Heart right ventricle (tissue), 16 donors: ENCODE measurements around the gene MUC2. TPM values are rescaled to one million over a fixed set of nuclear protein-coding genes. Genes with fewer than 3 reads are reported as not detected.

ENCODE experiments used
- ATAC-seq, 8 donors: fragments of 200-7000 bp; cut with Tn5 transposase; one replicate each; pipeline ENCODE4 v1.9.1; 2020; ENCODE audit warnings: mild to moderate bottlenecking in 8 of 8, moderate library complexity in 8 of 8, moderate number of reproducible peaks in 1 of 8
- DNase-seq, 2 donors: peaks; one replicate each; pipeline ENCODE4 v3.0.0-alpha.2; 2020
- H3K27ac ChIP-seq, 10 donors: fragments of 200-600 bp; sonication (generic) in 2 of 10; one replicate each; pipeline versions ENCODE4 v1.5.0 to v1.8.0; 2020 to 2022; ENCODE audit warnings: mild to moderate bottlenecking in 3 of 10
- H3K27me3 ChIP-seq, 7 donors: fragments of 200-600 bp; one replicate each; pipeline ENCODE4 v1.8.0; 2021 to 2022; ENCODE audit warnings: mild to moderate bottlenecking in 2 of 7
- H3K36me3 ChIP-seq, 9 donors: fragments of 200-600 bp; sonication (generic) in 1 of 9; one replicate each; pipeline versions ENCODE4 v1.5.0 to v1.8.0; 2020 to 2022; ENCODE audit warnings: mild to moderate bottlenecking in 2 of 9
- H3K4me1 ChIP-seq, 9 donors: fragments of 200-600 bp; sonication (generic) in 1 of 9; one replicate each; pipeline versions ENCODE4 v1.5.0 to v1.8.0; 2020 to 2022; ENCODE audit warnings: mild to moderate bottlenecking in 4 of 9
- H3K4me3 ChIP-seq, 10 donors: fragments of 200-600 bp; sonication (generic) in 2 of 10; one replicate each; pipeline versions ENCODE4 v1.5.0 to v1.8.0; 2020 to 2022; ENCODE audit warnings: mild to moderate bottlenecking in 7 of 10, moderate library complexity in 2 of 10
- H3K9me3 ChIP-seq, 11 donors: fragments of 200-600 bp in 10 of 11; sonication (generic) in 2 of 11; one replicate each; pipeline versions ENCODE4 v1.5.0 to v1.8.0; 2013 to 2022; ENCODE audit warnings: mild to moderate bottlenecking in 2 of 11, control low read depth in 1 of 11, moderate library complexity in 1 of 11
- WGBS, 2 donors: extraction: QIAGEN DNeasy Blood & Tissue Kit; methylation state at CpG; one replicate each; pipeline ENCODE4 v1.1.7; 2013; ENCODE audit warnings: inconsistent platforms in 1 of 2; 5-methylcytosine and 5-hydroxymethylcytosine counted together
- intact Hi-C, 10 donors: fragments of 100-400 bp; cut with DNase I; formaldehyde crosslinking; loops; one replicate each; pipeline versions ENCODE4 v1.11.1 to v1.14.2; 2022
- polyA plus RNA-seq, 2 donors: library from polyadenylated mRNA; stranded (reverse); fragments of 200-250 nt; gene quantifications; one replicate each; pipeline ENCODE4 v1.2.3, GENCODE V29; 2013
- total RNA-seq, 10 donors: library from RNA; stranded (reverse); fragmentation: NEBNext Ultra II Directional in 3 of 10; extraction: Animal tissue kit (Norgen Biotek cat#: 25700) in 3 of 10; gene quantifications; one replicate each; pipeline versions ENCODE4 v1.2.1 to v1.2.4, GENCODE V29; 2021 to 2023
- TF ChIP-seq, protein P1 (sequence below), 9 donors: fragments of 200-600 bp; sonication (generic) in 2 of 9; IDR thresholded peaks; one replicate each; pipeline versions ENCODE4 v1.5.0 to v1.8.0; 2021 to 2022; ENCODE audit warnings: antibody characterized with exemption in 9 of 9, mild to moderate bottlenecking in 5 of 9, moderate library complexity in 1 of 9
- donor health status: Arrhythmogenic right ventricular cardiomyopathy.
- donor health status: ischemic (EF 13 %, LVEDD 7.1; RV severe dilation, severe dysfunction).
- donor health status: healthy with polysubstance abuse.
- donor health status: DM: no; HTN: yes; CAD: no.
- donor health status: DM: no; HTN: no; CAD: no.
- donor health status: ischemic (EF 25% LVEDD 6.9; RV normal size, moderate dysfunction).
- donor health status: ischemic (EF 25% LVEDD 5.7; RV mildly dilated, moderate dysfunction).
- donor health status: healthy.
- donor health status: DM: yes; HTN: yes; CAD: no.
- donor health status: Ischemic cardiomyopathy.
- donor health status: ischemic (EF 35%, LVEDD 5.7; RV mildly dilated, moderate dysfunction).
- donor health status: nonischemic (EF 11% LVEDD 7.7; RV severe dilation, severe dysfunction).
- donor health status: DM: yes; HTN: yes; CAD: no.
- donor health status: PGD.
- donor health status: ischemic (EF 29% LVEDD 5.4; RV normal size, mild dysfunction).
- donor health status: nonischemic (EF 23%, LVEDD 6.1; RV moderate dilation, normal function).

MUC2 gene
- total and polyA plus RNA-seq, 12 donors = 0.03 TPM; not detected in 11

DNA sequence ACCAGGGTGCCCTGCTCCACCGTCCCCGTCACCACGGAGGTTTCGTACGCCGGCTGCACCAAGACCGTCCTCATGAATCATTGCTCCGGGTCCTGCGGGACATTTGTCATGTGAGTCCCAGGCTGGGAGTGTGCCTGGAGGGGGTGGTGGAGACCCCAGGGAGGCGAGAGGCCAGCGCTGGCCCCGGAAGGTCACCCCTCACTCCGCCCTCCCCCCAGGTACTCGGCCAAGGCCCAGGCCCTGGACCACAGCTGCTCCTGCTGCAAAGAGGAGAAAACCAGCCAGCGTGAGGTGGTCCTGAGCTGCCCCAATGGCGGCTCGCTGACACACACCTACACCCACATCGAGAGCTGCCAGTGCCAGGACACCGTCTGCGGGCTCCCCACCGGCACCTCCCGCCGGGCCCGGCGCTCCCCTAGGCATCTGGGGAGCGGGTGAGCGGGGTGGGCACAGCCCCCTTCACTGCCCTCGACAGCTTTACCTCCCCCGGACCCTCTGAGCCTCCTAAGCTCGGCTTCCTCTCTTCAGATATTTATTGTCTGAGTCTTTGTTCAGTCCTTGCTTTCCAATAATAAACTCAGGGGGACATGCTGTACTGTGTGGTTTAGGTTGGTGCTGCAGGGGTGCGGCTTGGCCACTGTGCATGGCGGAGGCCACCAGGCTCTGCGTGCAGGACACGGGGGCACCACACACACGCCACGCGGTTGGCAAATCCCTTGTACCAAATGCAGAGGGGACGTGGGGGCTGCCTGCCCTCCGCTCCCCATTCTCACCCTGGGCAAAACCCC, 35.4 kb downstream of the MUC2 start:
- no peak for DNase-seq

DNA sequence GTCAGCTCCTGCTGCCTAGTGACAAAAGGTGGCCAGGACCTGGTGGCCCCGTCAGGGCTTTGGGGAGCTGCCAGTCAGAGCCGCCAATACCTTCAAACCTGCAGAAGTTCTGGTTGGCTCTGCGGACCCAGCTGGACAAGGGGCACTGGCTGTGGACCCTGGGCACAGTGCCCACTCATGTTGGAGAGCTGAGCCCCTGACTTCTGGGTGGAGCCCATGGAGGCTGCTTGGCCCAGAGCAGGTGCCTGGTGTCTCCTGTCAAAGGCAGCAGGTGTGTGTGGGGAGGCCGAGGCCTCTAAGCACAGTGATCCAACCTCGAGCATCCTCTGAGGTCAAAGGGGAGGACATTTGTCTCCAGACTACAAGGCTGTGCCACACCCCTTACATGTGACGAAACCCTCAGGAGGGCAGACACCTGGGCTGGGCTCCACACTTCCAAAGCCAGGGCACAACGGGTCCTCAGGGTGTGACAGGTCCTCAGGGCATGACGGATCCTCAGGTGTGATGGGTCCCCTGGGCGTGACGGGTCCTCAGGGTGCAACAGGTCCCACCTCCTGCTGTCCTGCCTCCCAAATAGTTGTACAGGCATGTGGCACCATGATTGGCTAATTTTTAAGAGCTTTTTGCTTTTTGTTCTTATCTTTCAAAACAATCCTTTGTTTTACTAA, 37.0 kb downstream of the MUC2 start:
- 79 to 81% methylated on average over 10 of the region's 10 CpGs for WGBS, 2 donors
- no peak for ATAC-seq
- intact Hi-C loops = no loop called here

More for the DNA sequence above, 35.4 kb downstream of the MUC2 start:
- H3K36me3 ChIP-seq = no peaks in the 10 kb centered on the region
- TF ChIP-seq, protein P1, sequence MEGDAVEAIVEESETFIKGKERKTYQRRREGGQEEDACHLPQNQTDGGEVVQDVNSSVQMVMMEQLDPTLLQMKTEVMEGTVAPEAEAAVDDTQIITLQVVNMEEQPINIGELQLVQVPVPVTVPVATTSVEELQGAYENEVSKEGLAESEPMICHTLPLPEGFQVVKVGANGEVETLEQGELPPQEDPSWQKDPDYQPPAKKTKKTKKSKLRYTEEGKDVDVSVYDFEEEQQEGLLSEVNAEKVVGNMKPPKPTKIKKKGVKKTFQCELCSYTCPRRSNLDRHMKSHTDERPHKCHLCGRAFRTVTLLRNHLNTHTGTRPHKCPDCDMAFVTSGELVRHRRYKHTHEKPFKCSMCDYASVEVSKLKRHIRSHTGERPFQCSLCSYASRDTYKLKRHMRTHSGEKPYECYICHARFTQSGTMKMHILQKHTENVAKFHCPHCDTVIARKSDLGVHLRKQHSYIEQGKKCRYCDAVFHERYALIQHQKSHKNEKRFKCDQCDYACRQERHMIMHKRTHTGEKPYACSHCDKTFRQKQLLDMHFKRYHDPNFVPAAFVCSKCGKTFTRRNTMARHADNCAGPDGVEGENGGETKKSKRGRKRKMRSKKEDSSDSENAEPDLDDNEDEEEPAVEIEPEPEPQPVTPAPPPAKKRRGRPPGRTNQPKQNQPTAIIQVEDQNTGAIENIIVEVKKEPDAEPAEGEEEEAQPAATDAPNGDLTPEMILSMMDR (IDR thresholded peaks at IDR 0.05) = no peak
- H3K27me3 ChIP-seq = peaks cover 0 to 23% (median 0%) of the 10 kb centered on the region in 7 donors
- no peak overlapping the region for H3K4me3 ChIP-seq
- 87 to 88% methylated on average over 38 to 39 of the region's 39 CpGs for WGBS, 2 donors
- H3K4me1 ChIP-seq = no peaks in the 10 kb centered on the region
- ATAC-seq = no peak
- H3K27ac ChIP-seq = no peak overlapping the region
- no peaks in the 10 kb centered on the region for H3K9me3 ChIP-seq
- intact Hi-C loops = no loop called here

DNA sequence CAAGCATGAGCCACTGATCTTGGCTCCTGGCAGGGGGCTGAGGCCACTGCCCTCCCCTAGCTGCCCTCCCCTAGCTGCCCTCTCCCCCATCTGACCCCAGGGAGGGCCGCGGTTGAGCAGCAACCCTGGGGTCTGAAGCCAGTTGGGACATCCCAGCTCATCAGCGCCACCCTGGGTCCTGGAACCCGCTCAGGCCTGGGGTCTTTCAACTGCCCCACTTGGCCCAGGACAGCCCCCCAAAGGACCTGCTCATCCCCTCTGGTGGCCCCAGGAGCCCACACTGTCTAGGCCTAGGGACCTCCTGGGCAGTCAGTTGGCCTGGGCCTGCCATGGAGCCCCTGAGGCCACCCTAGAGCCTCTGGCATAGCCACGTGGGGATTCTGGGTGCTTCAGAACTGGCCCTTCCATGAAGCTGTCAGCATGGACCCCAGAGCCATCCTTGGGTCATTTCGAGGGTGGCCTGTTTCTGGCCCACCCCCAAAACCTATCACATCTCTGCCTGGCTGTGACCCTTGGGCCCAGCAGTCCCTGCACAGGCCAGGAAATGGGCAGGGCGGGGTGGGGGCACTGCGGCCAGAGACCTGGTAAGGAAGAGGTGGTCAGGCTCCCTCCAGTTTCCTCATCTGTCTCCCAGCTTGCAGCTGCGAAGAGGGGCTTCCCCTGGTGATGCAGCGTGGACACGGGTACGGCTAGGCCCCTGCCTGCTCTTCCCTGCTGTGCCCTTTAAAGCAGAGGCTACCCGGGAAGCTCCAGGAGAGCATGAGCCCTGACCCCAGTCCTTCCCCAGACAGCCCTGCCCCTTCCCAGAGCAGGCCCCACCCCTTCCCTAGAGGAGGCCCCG, 37.9 kb downstream of the MUC2 start:
- TF ChIP-seq, protein P1 (IDR thresholded peaks at IDR 0.05) = no peak
- Histone ChIP-seq H3K4me1 (no peaks in the 10 kb centered on the region), H3K36me3 (no peaks in the 10 kb centered on the region), H3K27ac (no peak overlapping the region), H3K4me3 (no peak overlapping the region), H3K9me3 (no peaks in the 10 kb centered on the region), H3K27me3 (peaks cover 0 to 17% (median 0%) of the 10 kb centered on the region in 7 donors)
- intact Hi-C loops = no loop called here
- ATAC-seq (no peak), DNase-seq (no peak)
- 88 to 95% methylated on average over 14 of the region's 14 CpGs for WGBS, 2 donors

More for the DNA sequence above, 37.0 kb downstream of the MUC2 start:
- Histone ChIP-seq H3K9me3 (no peaks in the 10 kb centered on the region), H3K27ac (no peak overlapping the region), H3K27me3 (peaks cover 0 to 23% (median 0%) of the 10 kb centered on the region in 7 donors), H3K36me3 (no peaks in the 10 kb centered on the region), H3K4me1 (no peaks in the 10 kb centered on the region), H3K4me3 (no peak overlapping the region)
- TF ChIP-seq, protein P1 (IDR thresholded peaks at IDR 0.05) = no peak
- no peak for DNase-seq
